ENCODE data around the gene GALNT11.
"Not testable (repeated sequence)": the region's sequence is repeated elsewhere in the genome, so short reads cannot be mapped to it uniquely, and the experiment has no call there.

Gene GALNT11

GRCh38 chr7:152061086-152061485, 35.6 kb downstream of the GALNT11 start:
- H3K4me1 ChIP-seq (ENCODE audit: control insufficient read depth, insufficient read depth, low read length); H3K36me3 ChIP-seq (ENCODE audit: control insufficient read depth, insufficient read depth, low read length); H3K9me3 ChIP-seq (ENCODE audit: control insufficient read depth, low read length); H3K27me3 ChIP-seq (ENCODE audit: control insufficient read depth, insufficient read depth, low read length); H3K4me3 ChIP-seq (ENCODE audit: low read length); H3K9ac ChIP-seq (ENCODE audit: low read length): not testable (repeated sequence)

- H3K4me1 ChIP-seq (ENCODE audit: control insufficient read depth, insufficient read depth, low read length); H3K9ac ChIP-seq (ENCODE audit: low read length); H3K4me3 ChIP-seq (ENCODE audit: low read length); H3K9me3 ChIP-seq (ENCODE audit: control insufficient read depth, low read length); H3K36me3 ChIP-seq (ENCODE audit: control insufficient read depth, insufficient read depth, low read length); H3K27me3 ChIP-seq (ENCODE audit: control insufficient read depth, insufficient read depth, low read length): not testable (repeated sequence)
Measured at GRCh38 chr7:152063192-152063591, 37.7 kb downstream of the GALNT11 start.

GRCh38 chr7:152063821-152064220, 38.3 kb downstream of the GALNT11 start:
- H3K27me3 ChIP-seq (ENCODE audit: control insufficient read depth, insufficient read depth, low read length); H3K9ac ChIP-seq (ENCODE audit: low read length); H3K36me3 ChIP-seq (ENCODE audit: control insufficient read depth, insufficient read depth, low read length); H3K9me3 ChIP-seq (ENCODE audit: control insufficient read depth, low read length); H3K4me1 ChIP-seq (ENCODE audit: control insufficient read depth, insufficient read depth, low read length); H3K4me3 ChIP-seq (ENCODE audit: low read length): not testable (repeated sequence)

GRCh38 chr7:152065800-152066344, 40.4 kb downstream of the GALNT11 start:
- H3K36me3 ChIP-seq (ENCODE audit: control insufficient read depth, insufficient read depth, low read length); H3K9ac ChIP-seq (ENCODE audit: low read length); H3K9me3 ChIP-seq (ENCODE audit: control insufficient read depth, low read length); H3K4me1 ChIP-seq (ENCODE audit: control insufficient read depth, insufficient read depth, low read length); H3K27me3 ChIP-seq (ENCODE audit: control insufficient read depth, insufficient read depth, low read length); H3K4me3 ChIP-seq (ENCODE audit: low read length): not testable (repeated sequence)

- H3K9ac ChIP-seq (ENCODE audit: low read length) = no peak overlapping the region
- peaks cover 27% of the 10 kb centered on the region for H3K4me1 ChIP-seq (ENCODE audit: control insufficient read depth, insufficient read depth, low read length)
- no peaks in the 10 kb centered on the region for H3K27me3 ChIP-seq (ENCODE audit: control insufficient read depth, insufficient read depth, low read length)
- no peaks in the 10 kb centered on the region for H3K9me3 ChIP-seq (ENCODE audit: control insufficient read depth, low read length)
- no peak overlapping the region for H3K4me3 ChIP-seq (ENCODE audit: low read length)
- no peaks in the 10 kb centered on the region for H3K36me3 ChIP-seq (ENCODE audit: control insufficient read depth, insufficient read depth, low read length)
Measured at GRCh38 chr7:152072421-152072820, 46.9 kb downstream of the GALNT11 start.

- no peaks in the 10 kb centered on the region for H3K9me3 ChIP-seq (ENCODE audit: control insufficient read depth, low read length)
- H3K9ac ChIP-seq (ENCODE audit: low read length) = no peak overlapping the region
- no peaks in the 10 kb centered on the region for H3K36me3 ChIP-seq (ENCODE audit: control insufficient read depth, insufficient read depth, low read length)
- no peaks in the 10 kb centered on the region for H3K27me3 ChIP-seq (ENCODE audit: control insufficient read depth, insufficient read depth, low read length)
- H3K4me3 ChIP-seq (ENCODE audit: low read length) = no peak overlapping the region
- H3K4me1 ChIP-seq (ENCODE audit: control insufficient read depth, insufficient read depth, low read length) = peaks cover 30% of the 10 kb centered on the region
Measured at GRCh38 chr7:152073352-152073751, 47.9 kb downstream of the GALNT11 start.

- Histone ChIP-seq H3K27me3 (ENCODE audit: control insufficient read depth, insufficient read depth, low read length) (no peaks in the 10 kb centered on the region), H3K4me1 (ENCODE audit: control insufficient read depth, insufficient read depth, low read length) (peaks cover 30% of the 10 kb centered on the region), H3K9me3 (ENCODE audit: control insufficient read depth, low read length) (no peaks in the 10 kb centered on the region), H3K9ac (ENCODE audit: low read length) (no peak overlapping the region), H3K36me3 (ENCODE audit: control insufficient read depth, insufficient read depth, low read length) (no peaks in the 10 kb centered on the region), H3K4me3 (ENCODE audit: low read length) (no peak overlapping the region)
Measured at GRCh38 chr7:152074673-152075072, 49.2 kb downstream of the GALNT11 start.

- peaks cover 30% of the 10 kb centered on the region for H3K4me1 ChIP-seq (ENCODE audit: control insufficient read depth, insufficient read depth, low read length)
- not testable (repeated sequence) for H3K9ac ChIP-seq (ENCODE audit: low read length); H3K36me3 ChIP-seq (ENCODE audit: control insufficient read depth, insufficient read depth, low read length); H3K9me3 ChIP-seq (ENCODE audit: control insufficient read depth, low read length); H3K27me3 ChIP-seq (ENCODE audit: control insufficient read depth, insufficient read depth, low read length); H3K4me3 ChIP-seq (ENCODE audit: low read length)
Measured at GRCh38 chr7:152075379-152075778, 49.9 kb downstream of the GALNT11 start.

GRCh38 chr7:152076324-152076821, 50.9 kb downstream of the GALNT11 start:
- Histone ChIP-seq H3K27me3 (ENCODE audit: control insufficient read depth, insufficient read depth, low read length) (no peaks in the 10 kb centered on the region), H3K9me3 (ENCODE audit: control insufficient read depth, low read length) (no peaks in the 10 kb centered on the region), H3K4me1 (ENCODE audit: control insufficient read depth, insufficient read depth, low read length) (peaks cover 36% of the 10 kb centered on the region), H3K36me3 (ENCODE audit: control insufficient read depth, insufficient read depth, low read length) (no peaks in the 10 kb centered on the region), H3K9ac (ENCODE audit: low read length) (no peak overlapping the region), H3K4me3 (ENCODE audit: low read length) (peak overlapping the region; percentile 14)

- no peaks in the 10 kb centered on the region for H3K9me3 ChIP-seq (ENCODE audit: control insufficient read depth, low read length)
- H3K27me3 ChIP-seq (ENCODE audit: control insufficient read depth, insufficient read depth, low read length) = no peaks in the 10 kb centered on the region
- no peak overlapping the region for H3K4me3 ChIP-seq (ENCODE audit: low read length)
- peaks cover 36% of the 10 kb centered on the region for H3K4me1 ChIP-seq (ENCODE audit: control insufficient read depth, insufficient read depth, low read length)
- H3K36me3 ChIP-seq (ENCODE audit: control insufficient read depth, insufficient read depth, low read length) = no peaks in the 10 kb centered on the region
- H3K9ac ChIP-seq (ENCODE audit: low read length) = peak overlapping the region; percentile 13
Measured at GRCh38 chr7:152076940-152077933, 51.8 kb downstream of the GALNT11 start.

GRCh38 chr7:152078025-152078424, 52.6 kb downstream of the GALNT11 start:
- Histone ChIP-seq H3K27me3 (ENCODE audit: control insufficient read depth, insufficient read depth, low read length) (no peaks in the 10 kb centered on the region), H3K36me3 (ENCODE audit: control insufficient read depth, insufficient read depth, low read length) (no peaks in the 10 kb centered on the region), H3K9ac (ENCODE audit: low read length) (no peak overlapping the region), H3K4me3 (ENCODE audit: low read length) (no peak overlapping the region), H3K9me3 (ENCODE audit: control insufficient read depth, low read length) (no peaks in the 10 kb centered on the region), H3K4me1 (ENCODE audit: control insufficient read depth, insufficient read depth, low read length) (peaks cover 39% of the 10 kb centered on the region)

GRCh38 chr7:152078786-152079185, 53.3 kb downstream of the GALNT11 start:
- Histone ChIP-seq H3K4me1 (ENCODE audit: control insufficient read depth, insufficient read depth, low read length) (peaks cover 39% of the 10 kb centered on the region), H3K36me3 (ENCODE audit: control insufficient read depth, insufficient read depth, low read length) (no peaks in the 10 kb centered on the region), H3K9me3 (ENCODE audit: control insufficient read depth, low read length) (no peaks in the 10 kb centered on the region), H3K9ac (ENCODE audit: low read length) (no peak overlapping the region), H3K27me3 (ENCODE audit: control insufficient read depth, insufficient read depth, low read length) (no peaks in the 10 kb centered on the region), H3K4me3 (ENCODE audit: low read length) (no peak overlapping the region)
